GM19372 (cell line): ENCODE measurements around the gene DENND6A.

ENCODE experiments used
- ATAC-seq: cut with Tn5 transposase; IDR thresholded peaks from one replicate; pipeline ENCODE4 v1.9.1; 2021; ENCODE audit warnings: mild to moderate bottlenecking, low read depth, moderate library complexity; ENCODE audit not compliant: unreplicated experiment

The DENND6A gene

DNA sequence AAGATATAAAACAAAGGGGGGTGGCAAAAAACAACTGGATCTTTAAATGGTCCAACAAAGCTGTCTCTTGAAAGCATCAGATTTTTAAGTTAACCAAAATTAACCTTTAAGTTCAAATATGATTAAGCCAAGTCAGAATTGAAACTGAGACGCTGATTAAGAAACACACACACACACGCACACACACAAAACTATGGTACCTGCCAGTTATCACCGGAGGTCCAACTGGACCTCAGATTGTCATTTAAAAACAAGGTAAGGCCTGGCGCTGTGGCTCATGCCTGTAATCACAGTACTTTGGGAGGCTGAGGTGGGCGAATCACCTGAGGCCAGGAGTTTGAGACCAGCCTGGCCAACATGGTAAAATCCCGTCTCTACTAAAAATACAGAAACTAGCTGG lies 106.1 kb downstream of the DENND6A start:
- no peak for ATAC-seq

DNA sequence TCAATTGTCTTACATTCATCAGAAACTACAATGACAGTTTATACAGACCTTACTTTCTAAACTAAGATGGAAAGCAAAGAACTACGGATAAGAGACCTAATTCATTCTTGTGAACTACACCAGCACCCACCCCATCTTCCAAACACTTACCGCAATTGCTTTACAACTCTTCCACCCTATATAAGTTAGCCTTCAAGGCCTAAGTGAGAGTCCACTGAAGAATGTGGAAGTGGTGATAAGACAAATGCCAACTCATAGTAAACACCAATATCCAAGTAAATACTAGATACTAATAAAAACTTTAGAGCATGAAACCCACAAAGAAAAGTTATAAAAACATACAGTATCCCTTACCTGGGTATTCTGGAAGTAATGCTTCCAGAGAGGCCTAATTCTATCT lies 109.3 kb downstream of the DENND6A start:
- ATAC-seq: no peak

DNA sequence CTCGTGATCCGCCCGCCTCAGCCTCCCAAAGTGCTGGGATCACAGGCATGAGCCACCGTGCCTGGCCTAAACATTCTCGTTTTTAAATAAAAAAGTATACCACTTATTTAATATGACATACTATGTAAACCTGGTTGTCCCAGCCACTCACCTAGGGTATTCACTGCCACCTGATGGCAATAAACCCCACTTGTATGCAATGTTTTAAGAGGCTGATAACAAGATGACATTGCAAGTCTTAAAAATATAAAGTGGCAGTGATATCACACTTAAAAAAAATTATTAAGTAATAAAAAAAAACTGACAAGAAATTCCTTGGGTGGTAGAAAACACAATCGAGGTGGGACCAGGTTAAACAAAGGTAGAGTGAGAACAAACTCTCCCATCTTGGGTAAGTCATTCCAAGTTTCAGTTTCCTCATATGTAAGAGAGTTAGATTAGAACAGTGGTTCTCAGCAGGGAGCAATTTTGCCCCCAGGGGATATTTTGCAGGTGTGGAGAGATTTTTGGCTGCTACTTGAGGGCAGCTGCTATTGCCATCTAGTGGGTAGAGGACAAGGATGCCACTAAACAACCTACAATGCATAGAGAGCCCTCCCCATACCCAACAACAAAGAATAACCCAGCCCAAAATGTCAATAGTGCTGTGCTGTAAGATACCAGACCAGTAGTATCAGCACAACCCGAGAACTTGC lies 110.3 kb downstream of the DENND6A start:
- ATAC-seq: no peak

DNA sequence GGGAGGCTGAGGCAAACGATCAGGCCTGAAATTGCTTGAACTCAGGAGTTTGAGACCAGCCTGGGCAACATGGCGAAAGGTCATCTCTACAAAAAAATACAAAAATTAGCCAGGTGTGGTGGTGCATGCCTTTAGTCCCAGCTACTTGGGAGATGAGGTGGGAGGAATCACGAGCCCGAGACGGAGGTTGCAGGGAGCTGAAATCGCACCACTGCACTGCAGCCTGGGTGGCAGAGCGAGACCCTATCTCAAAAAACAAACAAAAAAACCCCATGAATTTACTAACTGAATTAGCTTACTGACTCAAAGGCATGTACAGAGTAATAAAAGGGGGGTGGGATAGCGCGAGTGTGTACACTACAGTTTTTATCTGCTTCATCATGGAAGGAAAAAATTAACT lies 115.1 kb downstream of the DENND6A start:
- ATAC-seq: no peak

DNA sequence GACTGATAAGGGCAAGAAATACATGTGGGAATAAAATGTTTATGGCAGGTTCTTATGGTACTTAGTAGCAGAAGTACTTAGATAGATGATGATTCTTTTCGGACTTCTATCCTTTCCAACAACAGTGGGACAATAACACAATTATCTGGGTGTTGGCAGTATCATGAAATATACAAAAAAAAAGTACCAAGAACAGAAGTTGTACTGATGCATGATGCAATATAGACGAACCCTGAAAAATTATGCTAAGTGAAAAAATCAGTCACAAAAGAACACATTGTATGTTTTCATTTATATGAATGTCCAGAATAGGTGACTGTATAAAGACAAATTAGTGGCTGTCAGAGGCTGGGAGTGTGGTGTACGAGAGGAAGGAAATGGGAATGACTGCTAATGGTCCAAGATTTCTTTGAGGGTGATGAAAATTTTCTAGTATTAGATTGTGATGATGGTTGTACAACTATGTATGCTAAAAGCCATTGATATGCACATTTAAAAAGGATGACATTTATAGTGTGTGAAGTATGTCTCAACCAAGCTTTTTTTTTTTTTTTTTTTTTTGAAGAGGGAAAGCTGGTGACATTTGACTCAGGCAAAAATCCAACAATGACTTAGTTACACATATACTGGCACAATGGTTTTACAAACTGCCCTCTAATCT lies 116.8 kb downstream of the DENND6A start:
- ATAC-seq: no peak
